Measurements from ENCODE around the gene THOC6.

GRCh38 chr16:3051494-3051893, 27.7 kb downstream of the THOC6 start:
- TF ChIP-seq E2F4 (CRISPR knock-in tag; IDR thresholded peaks at IDR 0.05; ENCODE audit: borderline replicate concordance, low read depth) = no peak
- no peak for TF ChIP-seq ZNF512 (CRISPR knock-in tag; IDR thresholded peaks at IDR 0.05; ENCODE audit: borderline replicate concordance)
- TF ChIP-seq CTCF (IDR thresholded peaks at IDR 0.05) = no peak

Measured in WTC11 (cell line).